Measurements from ENCODE around the gene SERTAD3.
A peak's percentile ranks its signal among the peaks of the same experiment; 100 is the strongest.

Gene SERTAD3

GRCh38 chr19:40446263-40446784, 2.2 kb upstream of the SERTAD3 start:
- H4K20me1 ChIP-seq (ENCODE audit: control insufficient read depth, insufficient read depth, low read depth, low read length), result no peaks in the 10 kb centered on the region
- peaks cover 5% of the 10 kb centered on the region for H3F3A ChIP-seq (ENCODE audit: control insufficient read depth, insufficient read depth)
- no peaks in the 10 kb centered on the region for H3K9me3 ChIP-seq (ENCODE audit: control insufficient read depth, insufficient read depth, low read length)
- peaks cover 16% of the 10 kb centered on the region for H3K36me3 ChIP-seq (ENCODE audit: control insufficient read depth, low read length)
- peaks cover 23% of the 10 kb centered on the region for H3K79me2 ChIP-seq (ENCODE audit: control insufficient read depth, low read length)
- no peaks in the 10 kb centered on the region for H3K27me3 ChIP-seq (ENCODE audit: control insufficient read depth, low read length)
- H3K9me2 ChIP-seq (replicated peaks; ENCODE audit: control insufficient read depth, low read length), result no peaks in the 10 kb centered on the region
- no peak overlapping the region for H3K27ac ChIP-seq (ENCODE audit: low read depth, low read length)
- H3K4me2 ChIP-seq (ENCODE audit: low read length), result no peak overlapping the region
- H3K4me1 ChIP-seq (ENCODE audit: control insufficient read depth, low read length), result peaks cover 18% of the 10 kb centered on the region
- H3K4me3 ChIP-seq (ENCODE audit: low read length), result no peak overlapping the region
- TF ChIP-seq CTCF (IDR thresholded peaks at IDR 0.05; ENCODE audit: low read depth, low read length, poor library complexity, severe bottlenecking), result no peak
- TF ChIP-seq EZH2phosphoT487 (IDR thresholded peaks at IDR 0.05; ENCODE audit: borderline replicate concordance, low read length), result no peak

- peaks cover 21% of the 10 kb centered on the region for H3K36me3 ChIP-seq (ENCODE audit: control insufficient read depth, low read length)
- H3K4me2 ChIP-seq (ENCODE audit: low read length), result no peak overlapping the region
- no peaks in the 10 kb centered on the region for H4K20me1 ChIP-seq (ENCODE audit: control insufficient read depth, insufficient read depth, low read depth, low read length)
- H3K27me3 ChIP-seq (ENCODE audit: control insufficient read depth, low read length), result no peaks in the 10 kb centered on the region
- no peaks in the 10 kb centered on the region for H3K9me3 ChIP-seq (ENCODE audit: control insufficient read depth, insufficient read depth, low read length)
- peaks cover 28% of the 10 kb centered on the region for H3K79me2 ChIP-seq (ENCODE audit: control insufficient read depth, low read length)
- H3F3A ChIP-seq (ENCODE audit: control insufficient read depth, insufficient read depth), result peaks cover 5% of the 10 kb centered on the region
- H3K27ac ChIP-seq (ENCODE audit: low read depth, low read length), result no peak overlapping the region
- TF ChIP-seq CTCF (IDR thresholded peaks at IDR 0.05; ENCODE audit: low read depth, low read length, poor library complexity, severe bottlenecking) (no peak), EZH2phosphoT487 (IDR thresholded peaks at IDR 0.05; ENCODE audit: borderline replicate concordance, low read length) (no peak)
- H3K4me3 ChIP-seq (ENCODE audit: low read length), result no peak overlapping the region
- H3K4me1 ChIP-seq (ENCODE audit: control insufficient read depth, low read length), result peaks cover 18% of the 10 kb centered on the region
- H3K9me2 ChIP-seq (replicated peaks; ENCODE audit: control insufficient read depth, low read length), result no peaks in the 10 kb centered on the region
Observed at GRCh38 chr19:40445780-40446262, 1.7 kb upstream of the SERTAD3 start.

- Histone ChIP-seq H3K4me1 (ENCODE audit: control insufficient read depth, low read length) (peaks cover 18% of the 10 kb centered on the region), H3K9me2 (replicated peaks; ENCODE audit: control insufficient read depth, low read length) (no peaks in the 10 kb centered on the region), H3K79me2 (ENCODE audit: control insufficient read depth, low read length) (peaks cover 35% of the 10 kb centered on the region), H4K20me1 (ENCODE audit: control insufficient read depth, insufficient read depth, low read depth, low read length) (no peaks in the 10 kb centered on the region), H3K27me3 (ENCODE audit: control insufficient read depth, low read length) (no peaks in the 10 kb centered on the region), H3K9me3 (ENCODE audit: control insufficient read depth, insufficient read depth, low read length) (no peaks in the 10 kb centered on the region), H3K4me2 (ENCODE audit: low read length) (peak overlapping the region; percentile 91), H3K27ac (ENCODE audit: low read depth, low read length) (no peak overlapping the region), H3F3A (ENCODE audit: control insufficient read depth, insufficient read depth) (peaks cover 5% of the 10 kb centered on the region), H3K36me3 (ENCODE audit: control insufficient read depth, low read length) (peaks cover 31% of the 10 kb centered on the region), H3K4me3 (ENCODE audit: low read length) (peak overlapping the region; percentile 97)
- TF ChIP-seq CTCF (IDR thresholded peaks at IDR 0.05; ENCODE audit: low read depth, low read length, poor library complexity, severe bottlenecking), result peak; percentile 61
- TF ChIP-seq EZH2phosphoT487 (IDR thresholded peaks at IDR 0.05; ENCODE audit: borderline replicate concordance, low read length), result no peak
Observed at GRCh38 chr19:40444825-40445312, 734 bp upstream of the SERTAD3 start.

Measured in DOHH2 (cell line).